Measurements from ENCODE around the gene DHRS12. TPM values are rescaled to one million over a fixed set of nuclear protein-coding genes. Genes with fewer than 3 reads are reported as not detected.

Gene DHRS12
- total RNA-seq (2014; rRNA removed; shearing (Covaris generic)) = 2.0 and 5.9 TPM in 2 replicates

GRCh38 chr13:51803422-51804294 lies at the start of gene DHRS12:
TSS of gene DHRS12 (minus strand) at chr13:51804163. CDS start at chr13:51799659, 4,504 bp downstream.

GRCh38 chr13:51844862-51845573 lies 41.1 kb upstream of the DHRS12 start, which contains the start of gene TMEM272:
TSS of gene TMEM272 (minus strand) at chr13:51845177. CDS start at chr13:51838530, 6,647 bp downstream.

Other genes starting within 250 kb of the DHRS12 start
- 7.2 and 8.5 TPM in 2 replicates for gene WDFY2, start 219.7 kb downstream of the DHRS12 start, total RNA-seq (2014; rRNA removed; shearing (Covaris generic))
- not detected in 2 replicates for gene TMEM272, start 41.0 kb upstream of the DHRS12 start, total RNA-seq (2014; rRNA removed; shearing (Covaris generic))
- gene CCDC70, start 57.8 kb upstream of the DHRS12 start, total RNA-seq (2014; rRNA removed; shearing (Covaris generic)) = not detected in 2 replicates
- gene ATP7B, start 207.3 kb upstream of the DHRS12 start, total RNA-seq (2014; rRNA removed; shearing (Covaris generic)) = 1.6 and 4.3 TPM in 2 replicates
- gene ALG11, start 208.2 kb upstream of the DHRS12 start, total RNA-seq (2014; rRNA removed; shearing (Covaris generic)) = 15.0 and 20.5 TPM in 2 replicates
- gene UTP14C, start 220.5 kb upstream of the DHRS12 start, total RNA-seq (2014; rRNA removed; shearing (Covaris generic)) = 6.9 and 7.7 TPM in 2 replicates

Data from A375 (cell line).